Stimulated activated CD4-positive, alpha-beta T cell treated with anti-CD3 and anti-CD28 coated beads, Interleukin-2, amount 100 ng/mL, for 4 hours (primary cell): Measurements from ENCODE around the gene LAPTM5.

Experiments used
- DNase-seq: peaks from one replicate; pipeline ENCODE4 v3.0.0-alpha.2; 2020; ENCODE audit warnings: low read depth

LAPTM5 gene

GRCh38 chr1:30755746-30756145 lies 1.8 kb downstream of the LAPTM5 start:
- DNase-seq, result no peak

- DNase-seq, result no peak
Observed at GRCh38 chr1:30755334-30755733, 2.2 kb downstream of the LAPTM5 start.

GRCh38 chr1:30754684-30755171 lies 2.8 kb downstream of the LAPTM5 start:
- no peak for DNase-seq

- DNase-seq, result no peak
Observed at GRCh38 chr1:30753660-30754123, 3.9 kb downstream of the LAPTM5 start.

DNA sequence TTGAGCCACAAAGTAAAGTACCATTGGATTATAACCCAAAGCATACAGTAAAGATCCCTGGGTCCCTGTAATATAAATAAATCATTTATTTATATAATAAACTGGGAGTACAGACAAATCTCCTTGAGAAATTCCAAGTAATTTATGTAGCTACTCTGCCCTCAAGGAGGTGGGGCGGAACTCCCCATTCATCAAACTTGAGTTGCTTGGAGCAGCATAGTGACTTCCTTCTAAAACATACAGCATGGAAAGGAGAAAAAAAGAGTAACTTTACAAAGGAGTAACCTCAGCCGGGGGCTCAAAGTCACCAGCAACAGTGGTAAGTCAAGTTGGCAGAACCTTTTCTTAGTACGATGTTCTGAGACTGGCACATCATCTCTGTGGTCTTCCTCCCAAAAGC lies 4.5 kb downstream of the LAPTM5 start:
- no peak for DNase-seq

DNA sequence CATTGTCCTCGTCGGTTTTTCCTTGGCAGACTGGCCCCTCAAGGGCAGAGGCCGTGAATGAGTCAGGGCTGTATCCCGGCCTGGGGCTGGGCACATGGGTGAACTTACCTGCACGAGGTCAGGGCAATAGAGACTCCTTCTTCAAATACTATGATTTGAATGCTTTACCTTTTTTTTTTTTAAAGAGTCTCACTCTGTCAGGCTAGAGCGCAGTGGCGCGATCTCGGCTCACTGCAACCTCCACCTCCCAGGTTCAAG lies 5.0 kb downstream of the LAPTM5 start:
- DNase-seq, result no peak

GRCh38 chr1:30751830-30752650 lies 5.5 kb downstream of the LAPTM5 start:
- DNase-seq, result no peak

- DNase-seq, result no peak
Observed at GRCh38 chr1:30750731-30751291, 6.8 kb downstream of the LAPTM5 start.

- DNase-seq, result no peak
Observed at GRCh38 chr1:30749691-30750583, 7.6 kb downstream of the LAPTM5 start.

DNA sequence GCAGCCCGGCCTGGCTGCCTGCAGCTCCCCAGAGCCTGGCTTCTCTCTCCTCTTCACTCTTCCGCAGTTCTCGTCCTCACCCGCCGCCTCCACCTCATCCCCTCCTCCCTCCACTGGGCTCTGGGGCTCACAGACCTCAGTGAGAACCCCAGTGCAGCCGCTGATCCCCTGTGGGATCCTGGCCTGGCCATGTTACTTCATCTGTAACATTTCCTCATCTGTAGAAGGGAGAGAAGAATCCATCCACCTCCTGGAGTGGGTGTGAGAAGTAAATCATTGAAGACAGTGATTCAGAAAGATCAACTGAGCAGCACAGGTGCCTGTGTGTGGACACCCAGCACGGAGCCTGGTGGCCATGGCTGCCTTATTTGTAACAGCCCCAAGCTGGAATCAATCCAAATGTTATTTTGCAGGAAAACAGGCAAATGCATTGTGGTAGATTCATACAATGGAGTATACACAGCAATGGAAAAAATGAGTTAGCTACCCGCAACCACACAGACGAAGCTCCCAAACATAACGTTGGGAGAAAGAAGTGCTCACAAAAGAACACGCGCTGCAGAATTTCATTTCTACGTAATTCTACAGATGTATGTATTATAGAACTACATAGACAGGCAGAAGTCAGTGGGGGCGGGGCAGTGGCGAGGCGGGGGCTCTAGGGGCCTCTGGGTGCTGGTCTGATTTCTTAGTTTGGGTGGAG lies 8.7 kb downstream of the LAPTM5 start:
- DNase-seq, result peak; percentile 34

GRCh38 chr1:30748098-30748698 lies 9.4 kb downstream of the LAPTM5 start:
- DNase-seq, result no peak

- DNase-seq, result no peak
Observed at GRCh38 chr1:30747033-30748008, 10.3 kb downstream of the LAPTM5 start.

- DNase-seq, result no peak
Observed at GRCh38 chr1:30746212-30747032, 11.2 kb downstream of the LAPTM5 start.

GRCh38 chr1:30745834-30746208 lies 11.8 kb downstream of the LAPTM5 start:
- no peak for DNase-seq

DNA sequence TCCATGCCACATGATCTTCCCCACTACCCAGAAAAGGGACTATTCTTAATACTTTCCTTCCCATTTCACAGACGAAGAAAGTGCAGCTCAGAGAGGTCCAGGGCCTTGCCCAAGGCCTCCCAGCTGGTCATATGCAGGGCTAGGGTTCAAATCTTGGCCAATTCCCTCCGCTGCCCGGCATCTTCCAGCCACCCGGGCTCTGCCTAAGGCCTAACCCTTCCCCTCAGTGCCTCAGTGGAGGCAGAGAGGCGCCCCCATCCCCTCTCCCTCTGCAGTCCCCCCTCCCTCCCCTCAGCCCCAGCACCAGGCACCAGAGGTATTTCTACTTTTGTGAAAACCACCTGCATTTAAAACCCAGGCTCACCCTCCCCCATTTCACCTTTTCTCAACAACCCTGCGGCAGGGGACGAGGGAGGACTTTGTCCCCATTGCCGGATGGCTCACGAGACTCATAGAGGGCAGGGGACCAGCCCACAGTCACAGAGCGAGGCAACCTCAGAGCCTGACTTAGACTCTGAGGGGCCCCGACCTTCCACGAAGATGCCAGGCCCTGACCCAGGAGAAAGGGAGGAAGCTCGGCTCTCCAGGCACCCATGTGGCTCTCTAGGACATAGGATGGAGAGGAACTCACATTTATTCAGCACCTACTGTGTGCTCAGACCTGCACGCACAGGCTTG lies 12.3 kb downstream of the LAPTM5 start:
- DNase-seq, result no peak

- DNase-seq, result no peak
Observed at GRCh38 chr1:30744060-30744756, 13.4 kb downstream of the LAPTM5 start.

DNA sequence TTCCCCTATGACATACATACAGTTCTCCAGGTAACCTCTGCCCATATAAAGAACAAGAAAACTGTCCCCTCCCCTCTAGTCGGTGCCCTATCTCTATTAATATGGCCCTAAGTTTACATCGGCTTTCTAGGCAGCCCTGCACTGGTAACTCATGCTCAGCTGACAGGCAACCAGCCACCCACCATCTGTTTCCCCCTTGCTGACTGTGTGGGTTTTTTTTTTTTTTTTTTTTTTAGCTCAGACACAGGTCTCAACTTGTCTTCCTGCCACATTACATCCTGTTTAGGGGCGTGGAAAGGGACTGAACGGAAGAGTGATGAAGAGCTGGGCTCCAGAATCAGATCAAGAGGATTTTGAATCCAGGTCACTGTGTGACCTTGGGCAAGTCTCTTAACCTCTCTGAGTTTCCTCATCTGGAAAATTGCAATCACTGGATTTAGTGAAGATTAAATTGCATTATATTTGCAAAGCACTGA lies 14.0 kb downstream of the LAPTM5 start:
- DNase-seq, result peak; percentile 68

GRCh38 chr1:30742963-30743559 lies 14.5 kb downstream of the LAPTM5 start:
- no peak for DNase-seq
